Measurements from ENCODE around the gene PRDM16. TPM values are rescaled to one million over a fixed set of nuclear protein-coding genes. Genes with fewer than 3 reads are reported as not detected.
"Not testable (repeated sequence)": the region's sequence is repeated elsewhere in the genome, so short reads cannot be mapped to it uniquely, and the experiment has no call there.

PRDM16 gene
- total RNA-seq, 1 experiment from 2014 or later = 0.04 TPM

DNA sequence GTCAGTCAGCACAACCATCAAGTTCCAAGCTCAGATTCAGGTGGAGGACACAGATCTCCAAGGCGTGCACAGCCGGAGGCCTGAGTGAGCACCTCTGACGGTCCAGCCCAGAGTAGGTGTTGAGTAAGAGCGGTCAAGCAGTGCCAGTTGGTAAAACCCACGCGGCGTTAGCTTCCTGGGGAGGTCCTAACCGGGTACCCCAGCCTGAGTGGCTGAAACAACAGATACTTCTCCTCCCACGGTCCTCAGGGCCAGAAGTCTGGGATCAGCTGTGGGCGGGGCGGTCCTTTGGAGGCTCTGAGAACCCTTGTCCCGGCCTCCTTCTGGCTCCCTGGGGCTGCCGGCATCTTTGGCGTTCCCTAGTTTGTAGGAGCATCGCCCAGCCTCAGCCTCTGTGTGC, 94.4 kb downstream of the PRDM16 start:
- intact Hi-C loops (cut with micrococcal nuclease) = no loop called here
- H3K9ac ChIP-seq (ENCODE audit: low read length) = no peak overlapping the region
- H3K4me1 ChIP-seq (ENCODE audit: insufficient read depth, low read length) = no peaks in the 10 kb centered on the region
- H3K9me2 ChIP-seq (replicated peaks; ENCODE audit: low read length) = no peaks in the 10 kb centered on the region
- TF ChIP-seq, protein P1, sequence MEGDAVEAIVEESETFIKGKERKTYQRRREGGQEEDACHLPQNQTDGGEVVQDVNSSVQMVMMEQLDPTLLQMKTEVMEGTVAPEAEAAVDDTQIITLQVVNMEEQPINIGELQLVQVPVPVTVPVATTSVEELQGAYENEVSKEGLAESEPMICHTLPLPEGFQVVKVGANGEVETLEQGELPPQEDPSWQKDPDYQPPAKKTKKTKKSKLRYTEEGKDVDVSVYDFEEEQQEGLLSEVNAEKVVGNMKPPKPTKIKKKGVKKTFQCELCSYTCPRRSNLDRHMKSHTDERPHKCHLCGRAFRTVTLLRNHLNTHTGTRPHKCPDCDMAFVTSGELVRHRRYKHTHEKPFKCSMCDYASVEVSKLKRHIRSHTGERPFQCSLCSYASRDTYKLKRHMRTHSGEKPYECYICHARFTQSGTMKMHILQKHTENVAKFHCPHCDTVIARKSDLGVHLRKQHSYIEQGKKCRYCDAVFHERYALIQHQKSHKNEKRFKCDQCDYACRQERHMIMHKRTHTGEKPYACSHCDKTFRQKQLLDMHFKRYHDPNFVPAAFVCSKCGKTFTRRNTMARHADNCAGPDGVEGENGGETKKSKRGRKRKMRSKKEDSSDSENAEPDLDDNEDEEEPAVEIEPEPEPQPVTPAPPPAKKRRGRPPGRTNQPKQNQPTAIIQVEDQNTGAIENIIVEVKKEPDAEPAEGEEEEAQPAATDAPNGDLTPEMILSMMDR (conservative IDR thresholded peaks at IDR 0.05; ENCODE audit: low read depth, low read length) = no peak
- TF ChIP-seq EZH2 (IDR thresholded peaks at IDR 0.05; ENCODE audit: low read length, unreplicated experiment) = no peak
- TF ChIP-seq EZH2phosphoT487 (IDR thresholded peaks at IDR 0.05; ENCODE audit: borderline replicate concordance, low read length) = no peak
- H2AFZ ChIP-seq (ENCODE audit: low read length) = no peak overlapping the region
- H3F3A ChIP-seq (ENCODE audit: low read length, unreplicated experiment) = no peaks in the 10 kb centered on the region
- ATAC-seq = no peak
- no peaks in the 10 kb centered on the region for H4K20me1 ChIP-seq (ENCODE audit: low read length)
- H3K27me3 ChIP-seq (ENCODE audit: low read length) = peaks cover 43% of the 10 kb centered on the region
- H3K4me3 ChIP-seq (ENCODE audit: low read length) = no peak overlapping the region
- POLR2A ChIA-PET (ENCODE audit: unreplicated experiment) = no interaction called here
- H3K9me3 ChIP-seq (ENCODE audit: low read length) = no peaks in the 10 kb centered on the region
- CTCF ChIA-PET = no interaction called here
- no peak overlapping the region for H3K4me2 ChIP-seq (ENCODE audit: low read length)
- no peak overlapping the region for H3K27ac ChIP-seq (ENCODE audit: low read length)
- no peaks in the 10 kb centered on the region for H3K36me3 ChIP-seq (ENCODE audit: low read depth, low read length)
- H3K79me2 ChIP-seq (ENCODE audit: low read length) = no peaks in the 10 kb centered on the region
- DNase-seq = no peak
- no TSS peak for BruUV-seq (replicated peaks)

DNA sequence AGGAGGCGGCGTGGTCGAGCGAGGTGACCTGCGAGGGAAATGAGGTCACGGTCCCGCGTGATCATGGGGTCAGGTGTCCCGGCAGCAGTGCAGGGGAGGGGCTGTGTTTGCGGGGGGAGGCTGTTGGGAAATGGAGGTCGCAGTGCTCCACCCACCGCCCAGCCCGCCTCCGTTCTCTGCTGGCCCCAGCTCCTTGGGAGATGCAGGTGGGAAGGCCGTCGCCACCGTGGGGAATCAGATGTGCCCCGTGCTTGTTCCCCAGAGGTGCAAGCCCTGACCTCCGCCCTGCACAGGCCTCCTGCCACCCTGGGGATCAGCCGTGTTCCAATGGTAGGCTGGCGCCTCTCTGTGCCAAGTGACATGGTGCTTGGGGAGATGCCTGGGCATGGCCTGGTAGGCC, 95.7 kb downstream of the PRDM16 start:
- POLR2A ChIA-PET (ENCODE audit: unreplicated experiment) = no interaction called here
- Histone ChIP-seq H3K4me2 (ENCODE audit: low read length) (no peak overlapping the region), H3K4me1 (ENCODE audit: insufficient read depth, low read length) (no peaks in the 10 kb centered on the region), H3K9me3 (ENCODE audit: low read length) (no peaks in the 10 kb centered on the region), H3K27me3 (ENCODE audit: low read length) (peaks cover 35% of the 10 kb centered on the region), H3K36me3 (ENCODE audit: low read depth, low read length) (no peaks in the 10 kb centered on the region), H3K27ac (ENCODE audit: low read length) (no peak overlapping the region), H3K79me2 (ENCODE audit: low read length) (no peaks in the 10 kb centered on the region), H3K9ac (ENCODE audit: low read length) (no peak overlapping the region), H4K20me1 (ENCODE audit: low read length) (no peaks in the 10 kb centered on the region), H3K9me2 (replicated peaks; ENCODE audit: low read length) (no peaks in the 10 kb centered on the region), H2AFZ (ENCODE audit: low read length) (no peak overlapping the region), H3K4me3 (ENCODE audit: low read length) (no peak overlapping the region), H3F3A (ENCODE audit: low read length, unreplicated experiment) (no peaks in the 10 kb centered on the region)
- intact Hi-C loops (cut with micrococcal nuclease) = no loop called here
- CTCF ChIA-PET = no interaction called here
- no TSS peak for BruUV-seq (replicated peaks)
- TF ChIP-seq EZH2 (IDR thresholded peaks at IDR 0.05; ENCODE audit: low read length, unreplicated experiment) = no peak
- TF ChIP-seq EZH2phosphoT487 (IDR thresholded peaks at IDR 0.05; ENCODE audit: borderline replicate concordance, low read length) = no peak
- TF ChIP-seq, protein P1 (conservative IDR thresholded peaks at IDR 0.05; ENCODE audit: low read depth, low read length) = no peak
- ATAC-seq (no peak), DNase-seq (no peak)

DNA sequence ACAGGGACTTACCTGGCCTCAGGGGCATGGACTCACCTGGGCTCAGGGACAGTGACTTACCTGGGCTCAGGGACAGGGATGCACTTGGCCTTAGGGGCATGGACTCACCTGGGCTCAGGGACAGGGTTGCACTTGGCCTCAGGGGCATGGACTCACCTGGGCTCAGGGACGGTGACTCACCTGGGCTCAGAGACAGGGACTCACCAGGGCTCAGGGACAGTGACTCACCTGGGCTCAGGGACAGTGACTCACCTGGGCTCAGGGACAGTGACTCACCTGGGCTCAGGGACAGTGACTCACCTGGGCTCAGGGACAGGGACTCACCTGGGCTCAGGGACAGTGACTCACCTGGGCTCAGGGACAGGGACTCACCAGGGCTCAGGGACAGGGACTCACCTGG, 96.2 kb downstream of the PRDM16 start:
- BruUV-seq (replicated peaks); H3K9me3 ChIP-seq (ENCODE audit: low read length); H3K27ac ChIP-seq (ENCODE audit: low read length); H4K20me1 ChIP-seq (ENCODE audit: low read length); H3K4me3 ChIP-seq (ENCODE audit: low read length); DNase-seq; intact Hi-C loops (cut with micrococcal nuclease); POLR2A ChIA-PET (ENCODE audit: unreplicated experiment); H3K9ac ChIP-seq (ENCODE audit: low read length); ATAC-seq; H3K4me2 ChIP-seq (ENCODE audit: low read length); H3K9me2 ChIP-seq (replicated peaks; ENCODE audit: low read length); H3K36me3 ChIP-seq (ENCODE audit: low read depth, low read length); H2AFZ ChIP-seq (ENCODE audit: low read length); H3K4me1 ChIP-seq (ENCODE audit: insufficient read depth, low read length); H3F3A ChIP-seq (ENCODE audit: low read length, unreplicated experiment); CTCF ChIA-PET; H3K79me2 ChIP-seq (ENCODE audit: low read length): not testable (repeated sequence)
- peaks cover 31% of the 10 kb centered on the region for H3K27me3 ChIP-seq (ENCODE audit: low read length)
